Cardiac fibroblast (primary cell): ENCODE measurements around the gene RAB3GAP1.

ENCODE experiments used
- DNase-seq, 2 donors: peaks; one replicate each; pipeline versions ENCODE4 v3.0.0 to v3.0.0-alpha.2; 2010; ENCODE audit warnings: low read depth in 2 of 2
- H3K4me3 ChIP-seq, 2 donors: replicated peaks in 1 of 2; 1 replicate in 1 of 2; 2 replicates in 1 of 2; pipeline ENCODE4 v1.5.1; 2011; ENCODE audit warnings: low read depth in 2 of 2, low read length in 2 of 2, mild to moderate bottlenecking in 2 of 2, moderate library complexity in 1 of 2
- CTCF ChIP-seq: IDR thresholded peaks from one replicate; pipeline ENCODE4 v1.5.1; 2011; ENCODE audit warnings: low read depth, mild to moderate bottlenecking, low read length, inconsistent platforms

Gene RAB3GAP1

GRCh38 chr2:135055182-135055786 is 3.2 kb downstream of the RAB3GAP1 start:
- TF ChIP-seq CTCF = no peak
- H3K4me3 ChIP-seq = no peak overlapping the region
- DNase-seq = peak; percentile 60 to 80

DNA sequence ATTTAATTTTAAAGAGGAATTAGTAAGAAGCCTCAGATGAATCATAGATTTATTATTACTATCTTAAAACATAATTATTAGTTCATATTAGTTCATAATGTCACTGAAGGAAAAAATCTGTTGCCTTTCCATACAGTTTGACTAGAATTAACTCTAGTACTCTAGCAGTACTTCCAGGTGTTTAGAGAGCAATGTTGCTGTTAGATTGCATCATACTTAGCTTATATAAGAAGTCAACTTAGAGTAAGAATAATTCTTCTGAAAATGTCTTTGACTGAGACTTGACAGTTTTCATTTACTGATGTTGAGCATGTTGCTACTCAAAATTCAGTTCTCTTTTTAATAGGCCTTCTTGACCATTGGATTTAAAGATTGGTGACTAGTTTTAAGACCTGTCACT is 4.7 kb downstream of the RAB3GAP1 start:
- no peak overlapping the region for H3K4me3 ChIP-seq
- TF ChIP-seq CTCF = no peak
- DNase-seq = peak in 1 of 2 donors; percentile 28

- H3K4me3 ChIP-seq = no peak overlapping the region
- TF ChIP-seq CTCF = no peak
- no peak for DNase-seq
These were observed 7.5 kb downstream of the RAB3GAP1 start for GRCh38 chr2:135059577-135059976.

DNA sequence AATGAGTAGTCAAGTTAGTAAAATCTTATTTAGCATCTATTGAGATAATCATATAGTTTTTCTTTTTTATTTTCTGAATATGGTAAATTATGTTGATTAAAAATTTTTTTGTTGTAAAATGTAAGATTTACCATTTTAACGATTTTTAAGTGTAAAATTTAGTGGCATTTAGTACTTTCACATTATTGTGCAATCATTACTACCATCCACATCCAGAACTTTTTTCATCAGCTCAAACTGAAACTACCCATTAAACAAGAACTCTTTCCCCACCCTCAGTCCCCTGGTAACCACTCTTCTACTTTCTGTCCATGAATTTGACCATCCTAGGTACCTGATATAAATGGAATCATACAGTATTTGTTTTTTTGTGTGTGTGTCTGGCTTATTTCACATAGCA is 11.1 kb downstream of the RAB3GAP1 start:
- no peak for DNase-seq
- no peak overlapping the region for H3K4me3 ChIP-seq
- no peak for TF ChIP-seq CTCF

DNA sequence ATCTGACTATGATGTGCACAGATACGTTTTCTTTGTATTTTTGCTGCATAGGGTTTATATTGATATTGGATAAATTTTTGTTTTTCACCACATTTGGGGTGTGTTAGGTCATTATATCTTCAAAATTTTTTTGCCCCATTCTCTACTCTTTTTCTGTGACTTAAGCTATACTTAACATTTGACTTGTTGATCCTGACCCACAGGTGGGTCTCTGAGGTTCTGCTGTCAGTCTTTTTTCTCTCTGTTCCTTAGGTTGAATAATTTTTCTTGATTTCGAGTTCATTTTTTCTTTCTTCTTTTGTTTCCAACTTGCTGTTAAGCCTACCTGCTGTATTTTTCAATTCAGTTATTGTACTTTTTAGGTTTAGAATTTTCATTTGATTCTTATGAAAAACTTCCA is 12.1 kb downstream of the RAB3GAP1 start:
- no peak for TF ChIP-seq CTCF
- no peak overlapping the region for H3K4me3 ChIP-seq
- no peak for DNase-seq

GRCh38 chr2:135066710-135067109 is 14.6 kb downstream of the RAB3GAP1 start:
- TF ChIP-seq CTCF = no peak
- no peak overlapping the region for H3K4me3 ChIP-seq
- DNase-seq = peak in 1 of 2 donors; percentile 57
